AG04450 (cell line): ENCODE results near the gene IER2. TPM values are rescaled to one million over a fixed set of nuclear protein-coding genes. Genes with fewer than 3 reads are reported as not detected.

Source experiments
- CTCF ChIA-PET: fragments of 300-600, 350-600 bp; formaldehyde crosslinking; extraction: SDS; loops from one replicate; lab custom pipeline; 2022; ENCODE audit warnings: antibody characterized with exemption, inconsistent platforms; lab: Charles Lee
- POLR2A ChIA-PET: fragments of 350-600 bp; formaldehyde crosslinking; extraction: SDS; loops from one replicate; lab custom pipeline; 2021; ENCODE audit warnings: antibody characterized with exemption, inconsistent platforms; lab: Yijun Ruan, JAX
- DNase-seq: peaks from one replicate; pipeline ENCODE4 v3.0.0-alpha.2; 2011; ENCODE audit warnings: low read depth, low spot score
- H3K27ac ChIP-seq: one replicate; pipeline ENCODE4 v1.5.1; 2012; ENCODE audit warnings: low read depth, low read length, control low read depth
- H3K27me3 ChIP-seq: one replicate; pipeline ENCODE4 v1.6.0; 2012; ENCODE audit warnings: low read length; ENCODE audit not compliant: control insufficient read depth, insufficient read depth
- H3K4me3 ChIP-seq: 2 replicates; pipeline ENCODE4 v1.5.1; 2011; ENCODE audit warnings: mild to moderate bottlenecking, low read depth, low read length, control low read depth
- H3K9me3 ChIP-seq: 2 replicates; pipeline ENCODE4 v1.5.1; 2012; ENCODE audit warnings: low read length; ENCODE audit not compliant: control insufficient read depth, insufficient read depth
- polyA plus RNA-seq: library from polyadenylated mRNA; depleted of rRNA; stranded (reverse); fragments of >200 nt; gene quantifications from 2 replicates; pipeline ENCODE4 v1.2.3, GENCODE V29; 2011
- TF ChIP-seq, protein P1 (sequence below): IDR thresholded peaks from 2 replicates; pipeline ENCODE4 v1.5.1; 2011; ENCODE audit warnings: low read depth, low read length, control low read depth, inconsistent platforms

The IER2 gene
- polyA plus RNA-seq, 1 experiment, result 15.3 TPM

DNA sequence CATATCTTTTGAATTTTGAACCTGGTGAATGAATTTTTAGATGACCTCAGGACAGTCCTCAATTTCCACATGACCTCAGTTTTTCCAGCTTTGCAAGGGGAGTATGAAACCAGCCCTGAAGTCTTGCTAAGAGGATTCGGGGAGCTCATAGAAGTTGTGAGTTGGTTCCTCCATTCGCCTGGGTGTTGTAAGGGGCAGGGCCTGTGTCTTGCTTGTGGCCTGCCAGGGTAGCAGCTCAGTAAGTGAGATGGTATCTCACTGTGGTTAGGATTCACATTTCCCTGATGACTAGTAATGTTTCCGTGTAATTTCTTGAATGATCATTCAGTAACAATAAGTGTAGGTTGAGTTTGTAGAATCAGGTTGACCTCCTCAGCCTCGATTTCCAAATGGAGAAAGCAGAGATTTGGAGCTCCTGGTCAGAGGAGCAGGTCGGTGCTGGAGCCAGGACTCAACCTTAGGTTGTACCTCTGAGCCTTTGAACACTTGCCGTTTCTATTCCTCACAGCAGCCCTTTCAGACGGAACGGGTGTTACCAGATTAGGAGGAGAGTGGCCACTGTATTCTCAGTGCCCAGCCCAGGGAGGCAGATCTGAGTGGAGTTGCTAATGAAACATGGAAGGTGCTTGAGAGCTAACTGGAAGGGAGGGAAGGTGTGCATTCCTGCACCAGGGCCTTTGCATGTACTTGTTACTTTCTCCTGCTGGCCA lies 17.6 kb upstream of the IER2 start:
- CTCF ChIA-PET, result interaction anchor here (0.6 to 1.3 kb wide), 4 partner anchors 23 to 167 kb away, joined by 3 to 5 read pairs (median 4); no protein-coding TSS in a partner anchor
- no peaks in the 10 kb centered on the region for H3K27me3 ChIP-seq
- peak overlapping the region; percentile 47 for H3K27ac ChIP-seq
- H3K4me3 ChIP-seq, result no peak overlapping the region
- no peak for DNase-seq
- H3K9me3 ChIP-seq, result no peaks in the 10 kb centered on the region; the same call in 1 of the 2 replicates
- TF ChIP-seq, protein P1, sequence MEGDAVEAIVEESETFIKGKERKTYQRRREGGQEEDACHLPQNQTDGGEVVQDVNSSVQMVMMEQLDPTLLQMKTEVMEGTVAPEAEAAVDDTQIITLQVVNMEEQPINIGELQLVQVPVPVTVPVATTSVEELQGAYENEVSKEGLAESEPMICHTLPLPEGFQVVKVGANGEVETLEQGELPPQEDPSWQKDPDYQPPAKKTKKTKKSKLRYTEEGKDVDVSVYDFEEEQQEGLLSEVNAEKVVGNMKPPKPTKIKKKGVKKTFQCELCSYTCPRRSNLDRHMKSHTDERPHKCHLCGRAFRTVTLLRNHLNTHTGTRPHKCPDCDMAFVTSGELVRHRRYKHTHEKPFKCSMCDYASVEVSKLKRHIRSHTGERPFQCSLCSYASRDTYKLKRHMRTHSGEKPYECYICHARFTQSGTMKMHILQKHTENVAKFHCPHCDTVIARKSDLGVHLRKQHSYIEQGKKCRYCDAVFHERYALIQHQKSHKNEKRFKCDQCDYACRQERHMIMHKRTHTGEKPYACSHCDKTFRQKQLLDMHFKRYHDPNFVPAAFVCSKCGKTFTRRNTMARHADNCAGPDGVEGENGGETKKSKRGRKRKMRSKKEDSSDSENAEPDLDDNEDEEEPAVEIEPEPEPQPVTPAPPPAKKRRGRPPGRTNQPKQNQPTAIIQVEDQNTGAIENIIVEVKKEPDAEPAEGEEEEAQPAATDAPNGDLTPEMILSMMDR, result no peak
- POLR2A ChIA-PET, result interaction anchor here (0.7 kb wide), 4 partner anchors 12 to 20 kb away, joined by 3 to 8 read pairs (median 6); no protein-coding TSS in a partner anchor

DNA sequence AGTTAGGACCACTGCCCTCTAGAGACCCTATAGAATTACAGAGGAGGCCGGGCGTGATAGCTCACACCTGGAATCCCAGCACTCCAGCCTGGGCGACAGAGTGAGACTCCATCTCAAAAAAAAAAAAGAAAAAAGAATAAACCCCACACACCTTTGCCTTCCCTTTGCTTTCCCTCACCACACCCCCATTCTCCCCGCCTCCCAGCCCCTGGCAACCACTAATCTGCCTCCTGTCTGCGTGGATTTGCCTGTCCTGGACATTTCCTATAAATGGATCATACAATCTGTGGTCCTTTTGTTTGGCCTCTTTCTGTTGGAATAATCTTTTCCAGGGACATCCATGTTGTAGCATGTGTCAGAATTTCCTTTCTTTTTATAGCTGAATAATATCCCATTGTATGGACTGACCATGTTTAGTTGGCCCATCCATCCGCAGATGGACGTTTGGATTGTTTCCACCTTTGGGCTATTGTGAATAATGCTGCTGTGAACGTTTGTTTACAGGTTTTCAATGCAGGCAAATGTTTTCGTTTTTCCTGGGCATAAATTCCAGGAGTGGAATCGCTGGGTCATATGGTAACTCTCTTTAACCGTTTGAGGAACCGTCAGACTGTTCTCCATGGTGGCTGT lies 16.9 kb upstream of the IER2 start:
- Histone ChIP-seq H3K4me3 (no peak overlapping the region), H3K27ac (peak overlapping the region; percentile 47), H3K27me3 (no peaks in the 10 kb centered on the region), H3K9me3 (no peaks in the 10 kb centered on the region; the same call in 1 of the 2 replicates)
- TF ChIP-seq, protein P1, result no peak
- ChIA-PET POLR2A (no interaction called here), CTCF (interaction anchor here (1.0 to 1.3 kb wide), 3 partner anchors 156 to 168 kb away, joined by 3 to 5 read pairs (median 4); no protein-coding TSS in a partner anchor)
- no peak for DNase-seq

DNA sequence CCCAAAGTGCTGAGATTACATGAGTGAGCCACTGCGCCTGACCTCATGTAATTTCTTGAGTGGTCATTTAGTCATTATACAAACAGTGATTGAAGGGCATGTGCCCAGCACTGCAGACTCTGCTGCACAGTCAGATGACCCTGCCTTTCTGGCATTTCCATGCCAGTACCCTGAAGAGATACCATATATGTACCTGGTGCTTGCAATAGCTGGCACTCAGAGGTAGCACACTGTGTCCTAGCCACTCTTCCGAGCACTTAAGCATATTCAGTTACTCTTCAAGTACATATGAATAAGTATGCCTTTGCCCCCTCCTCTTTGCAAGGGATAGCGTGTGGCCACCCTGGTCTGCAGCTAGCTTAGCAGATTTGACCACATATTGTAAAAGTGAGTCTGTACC lies 15.6 kb upstream of the IER2 start:
- no peak for DNase-seq
- H3K27me3 ChIP-seq, result no peaks in the 10 kb centered on the region
- POLR2A ChIA-PET, result no interaction called here
- TF ChIP-seq, protein P1, result no peak
- H3K27ac ChIP-seq, result no peak overlapping the region
- CTCF ChIA-PET, result interaction anchor here (1.5 kb wide), 1 partner anchor 169 kb away, joined by 5 read pairs; no protein-coding TSS in a partner anchor
- H3K4me3 ChIP-seq, result no peak overlapping the region
- no peaks in the 10 kb centered on the region; the same call in 1 of the 2 replicates for H3K9me3 ChIP-seq

DNA sequence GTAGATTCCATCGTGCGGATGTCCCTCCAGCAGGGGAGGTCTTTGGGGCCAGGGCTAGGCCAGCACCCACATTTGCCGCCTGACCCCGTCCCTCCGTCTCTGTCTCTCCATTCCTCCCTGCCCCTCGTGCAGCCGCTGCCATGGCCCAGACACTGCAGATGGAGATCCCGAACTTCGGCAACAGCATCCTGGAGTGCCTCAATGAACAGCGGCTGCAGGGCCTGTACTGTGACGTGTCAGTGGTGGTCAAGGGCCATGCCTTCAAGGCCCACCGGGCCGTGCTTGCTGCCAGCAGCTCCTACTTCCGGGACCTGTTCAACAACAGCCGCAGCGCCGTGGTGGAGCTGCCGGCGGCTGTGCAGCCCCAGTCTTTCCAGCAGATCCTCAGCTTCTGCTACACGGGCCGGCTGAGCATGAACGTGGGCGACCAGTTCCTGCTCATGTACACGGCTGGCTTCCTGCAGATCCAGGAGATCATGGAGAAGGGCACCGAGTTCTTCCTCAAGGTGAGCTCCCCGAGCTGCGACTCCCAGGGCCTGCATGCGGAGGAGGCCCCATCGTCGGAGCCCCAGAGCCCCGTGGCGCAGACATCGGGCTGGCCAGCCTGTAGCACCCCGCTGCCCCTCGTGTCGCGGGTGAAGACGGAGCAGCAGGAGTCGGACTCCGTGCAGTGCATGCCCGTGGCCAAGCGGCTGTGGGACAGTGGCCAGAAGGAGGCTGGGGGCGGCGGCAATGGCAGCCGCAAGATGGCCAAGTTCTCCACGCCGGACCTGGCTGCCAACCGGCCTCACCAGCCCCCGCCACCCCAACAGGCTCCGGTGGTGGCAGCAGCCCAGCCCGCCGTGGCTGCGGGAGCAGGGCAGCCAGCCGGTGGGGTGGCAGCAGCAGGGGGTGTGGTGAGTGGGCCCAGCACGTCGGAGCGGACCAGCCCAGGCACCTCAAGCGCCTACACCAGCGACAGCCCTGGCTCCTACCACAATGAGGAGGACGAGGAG lies 14.8 kb upstream of the IER2 start:
- TF ChIP-seq, protein P1, result no peak
- Histone ChIP-seq H3K9me3 (no peaks in the 10 kb centered on the region; the same call in 1 of the 2 replicates), H3K4me3 (no peak overlapping the region), H3K27ac (no peak overlapping the region), H3K27me3 (no peaks in the 10 kb centered on the region)
- ChIA-PET CTCF (interaction anchor here (1.5 kb wide), 1 partner anchor 170 kb away, joined by 5 read pairs; no protein-coding TSS in a partner anchor), POLR2A (no interaction called here)
- no peak for DNase-seq
